C4-2B (cell line): Measurements from ENCODE around the gene ZNF618.

Experiments
- ZFX ChIP-seq: fragments of 450-650 bp; IDR thresholded peaks from 2 replicates; pipeline ENCODE4 v1.6.1; 2017
- TF ChIP-seq, protein P1 (sequence below): fragments of 450-650 bp; conservative IDR thresholded peaks from 2 replicates; pipeline ENCODE4 v1.5.1; 2017; ENCODE audit warnings: mild to moderate bottlenecking

DNA sequence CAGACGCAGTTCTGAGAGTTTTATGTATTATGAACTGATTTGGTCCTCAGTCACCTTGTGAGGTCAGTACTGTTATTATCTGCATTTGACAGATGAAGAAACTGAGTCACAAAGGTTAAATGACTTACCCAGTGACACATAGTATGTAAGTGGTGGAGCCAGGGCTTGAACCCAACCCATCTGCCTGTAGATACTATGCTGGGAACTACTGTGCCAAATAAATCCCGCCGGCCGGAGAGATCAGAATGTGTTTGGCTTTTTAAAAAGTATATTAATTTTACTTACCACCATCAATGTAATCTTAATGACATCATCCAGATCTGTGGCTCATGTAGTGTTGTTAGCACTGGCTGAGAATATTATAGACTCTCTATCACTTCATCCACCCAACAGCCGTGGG is 80.8 kb downstream of the ZNF618 start:
- TF ChIP-seq, protein P1, sequence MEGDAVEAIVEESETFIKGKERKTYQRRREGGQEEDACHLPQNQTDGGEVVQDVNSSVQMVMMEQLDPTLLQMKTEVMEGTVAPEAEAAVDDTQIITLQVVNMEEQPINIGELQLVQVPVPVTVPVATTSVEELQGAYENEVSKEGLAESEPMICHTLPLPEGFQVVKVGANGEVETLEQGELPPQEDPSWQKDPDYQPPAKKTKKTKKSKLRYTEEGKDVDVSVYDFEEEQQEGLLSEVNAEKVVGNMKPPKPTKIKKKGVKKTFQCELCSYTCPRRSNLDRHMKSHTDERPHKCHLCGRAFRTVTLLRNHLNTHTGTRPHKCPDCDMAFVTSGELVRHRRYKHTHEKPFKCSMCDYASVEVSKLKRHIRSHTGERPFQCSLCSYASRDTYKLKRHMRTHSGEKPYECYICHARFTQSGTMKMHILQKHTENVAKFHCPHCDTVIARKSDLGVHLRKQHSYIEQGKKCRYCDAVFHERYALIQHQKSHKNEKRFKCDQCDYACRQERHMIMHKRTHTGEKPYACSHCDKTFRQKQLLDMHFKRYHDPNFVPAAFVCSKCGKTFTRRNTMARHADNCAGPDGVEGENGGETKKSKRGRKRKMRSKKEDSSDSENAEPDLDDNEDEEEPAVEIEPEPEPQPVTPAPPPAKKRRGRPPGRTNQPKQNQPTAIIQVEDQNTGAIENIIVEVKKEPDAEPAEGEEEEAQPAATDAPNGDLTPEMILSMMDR, result no peak
- TF ChIP-seq ZFX, result no peak
